K562 (cell line): ENCODE data around the gene PABPC1L. TPM values are rescaled to one million over a fixed set of nuclear protein-coding genes. Genes with fewer than 3 reads are reported as not detected.
A peak's percentile ranks its signal among the peaks of the same experiment; 100 is the strongest.

ENCODE experiments used
- DACH1 ChIP-seq: fragments of 450-650 bp; IDR thresholded peaks from 2 replicates; pipeline ENCODE4 v1.6.1; 2018; ENCODE audit not compliant: partially characterized antibody
- HCFC1 ChIP-seq: IDR thresholded peaks from 2 replicates; pipeline ENCODE4 v1.6.1; 2012; ENCODE audit warnings: low read depth, low read length, improper control_type of control experiment
- ILK ChIP-seq: fragments of 450-650 bp; IDR thresholded peaks from 2 replicates; pipeline ENCODE4 v1.6.1; 2016; ENCODE audit warnings: missing genetic modification characterization, low read depth, mild to moderate bottlenecking, missing compliant biosample characterization, moderate library complexity, borderline replicate concordance
- MAZ ChIP-seq, 2 experiments: fragments of 450-650 bp in 1 of 2; sonication (generic) in 1 of 2; formaldehyde crosslinking; IDR thresholded peaks in 1 of 2; conservative IDR thresholded peaks in 1 of 2; 2 replicates each; pipeline versions ENCODE4 v1.4.0 to v1.5.0; 2020; ENCODE audit warnings: mild to moderate bottlenecking in 1 of 2, missing genetic modification reagents in 1 of 2
- NR2F6 ChIP-seq: fragments of 450-650 bp; formaldehyde crosslinking; IDR thresholded peaks from 2 replicates; pipeline ENCODE4 v1.4.0; 2020; ENCODE audit warnings: mild to moderate bottlenecking
- PML ChIP-seq: IDR thresholded peaks from 2 replicates; pipeline ENCODE4 v1.6.1; 2012; ENCODE audit warnings: low read length, inconsistent platforms
- RBM22 ChIP-seq: fragments of 200-400 bp; formaldehyde crosslinking; IDR thresholded peaks from 2 replicates; pipeline ENCODE4 v1.6.1; 2018; ENCODE audit warnings: low read length, low read depth; ENCODE audit not compliant: poor library complexity, severe bottlenecking
- SAP30 ChIP-seq: fragments of 200-600 bp; sonication (generic); IDR thresholded peaks from 2 replicates; pipeline ENCODE4 v1.6.1; 2012; ENCODE audit warnings: borderline replicate concordance, low read depth, mild to moderate bottlenecking, moderate library complexity, low read length, control low read depth, inconsistent platforms; ENCODE audit not compliant: insufficient read depth, poor library complexity, severe bottlenecking
- SFPQ ChIP-seq: fragments of 200-400 bp; formaldehyde crosslinking; IDR thresholded peaks from 2 replicates; pipeline ENCODE4 v1.6.1; 2017; ENCODE audit warnings: mild to moderate bottlenecking, low read depth, low read length, moderate library complexity
- UBTF ChIP-seq, 2 experiments: IDR thresholded peaks; 2 replicates each; pipeline ENCODE4 v1.6.1; 2012; ENCODE audit warnings: improper control_type of control experiment in 2 of 2, low read depth in 2 of 2, low read length in 2 of 2, borderline replicate concordance in 1 of 2
- ZBTB34 ChIP-seq: fragments of 250-450 bp; sonication (Bioruptor Pico); IDR thresholded peaks from 2 replicates; pipeline ENCODE4 v1.8.0; 2021; ENCODE audit warnings: mild to moderate bottlenecking, moderate library complexity
- ZKSCAN1 ChIP-seq: fragments of 150-350 bp; IDR thresholded peaks from 2 replicates; pipeline ENCODE4 v1.6.1; 2016; ENCODE audit warnings: low read depth, low read length
- ZNF24 ChIP-seq: fragments of 450-650 bp; IDR thresholded peaks from 2 replicates; pipeline ENCODE4 v1.6.1; 2016
- ZNF445 ChIP-seq: fragments of 250-450 bp; sonication (Bioruptor Pico); IDR thresholded peaks from 2 replicates; pipeline ENCODE4 v1.4.0; 2020; ENCODE audit warnings: low read depth, mild to moderate bottlenecking, moderate library complexity
- ZNF592 ChIP-seq: fragments of 450-650 bp; IDR thresholded peaks from 2 replicates; pipeline ENCODE4 v1.6.1; 2017; ENCODE audit warnings: antibody characterized with exemption, mild to moderate bottlenecking
- ZNF717 ChIP-seq: fragments of 250-450 bp; sonication (Bioruptor Pico); IDR thresholded peaks from 2 replicates; pipeline ENCODE4 v1.5.0; 2021
- polyA plus RNA-seq, 8 experiments: library from polyadenylated mRNA; depleted of rRNA in 4 of 8; stranded (reverse) in 5 of 8; unstranded in 3 of 8; fragments of >200 nt; fragmentation: Nextera tagmentation in 2 of 8; fragmentation: Illumina TruSeq in 1 of 8; extraction: Ambion mirVana in 2 of 8; extraction: Trizol in 1 of 8; gene quantifications; 2 replicates each; pipeline versions ENCODE4 v1.2.1 to v1.2.3, GENCODE V29; 2011 to 2014; ENCODE audit warnings: inconsistent platforms in 1 of 8, missing spikeins in 1 of 8
- total RNA-seq, 7 experiments: library from RNA; depleted of rRNA in 6 of 7; stranded (reverse); fragments of >200 nt in 6 of 7; fragmentation: Illumina TruSeq in 2 of 7; extraction: Trizol in 2 of 7; gene quantifications; 2 replicates each; pipeline versions ENCODE4 v1.2.1 to v1.2.3, GENCODE V29; 2011 to 2021; ENCODE audit warnings: low replicate concordance in 1 of 7

Gene PABPC1L
- total and polyA plus RNA-seq, 9 of the 15 experiments (the other 6 are each of a cell fraction or from before 2014, with no cell fraction given) = 6.0 to 90.3 (median 15.8) TPM

- TF ChIP-seq UBTF (IDR thresholded peaks at IDR 0.05; ENCODE audit: borderline replicate concordance in 1 of 2, low read depth in 2 of 2, low read length in 2 of 2) = peak; percentile 54 to 66; a peak in 2 of 4 replicates
- TF ChIP-seq ZKSCAN1 = 0 out of 2 replicates have a peak, but pooled peaks have one; percentile 49
- peak; percentile 23 for TF ChIP-seq DACH1
- no peak for TF ChIP-seq ZBTB34 (CRISPR knock-in tag)
- TF ChIP-seq RBM22 = peak; percentile 73
- TF ChIP-seq ZNF717 = no peak
- peak; percentile 86 for TF ChIP-seq SAP30
- peak; percentile 52; the same call in 1 of the 2 replicates for TF ChIP-seq ZNF592
- TF ChIP-seq SFPQ = no peak
- no peak for TF ChIP-seq ILK (tag)
- TF ChIP-seq MAZ (CRISPR knock-in tag; conservative IDR thresholded peaks at IDR 0.05 in 1 of 2, IDR thresholded peaks at IDR 0.05 in 1 of 2) = peak; percentile 61 to 68; a peak in 2 of 4 replicates
- TF ChIP-seq PML = peak; percentile 75
- TF ChIP-seq NR2F6 (CRISPR knock-in tag) = no peak
- TF ChIP-seq ZNF445 (CRISPR knock-in tag) = no peak
- TF ChIP-seq HCFC1 = peak; percentile 78
- TF ChIP-seq ZNF24 = peak; percentile 31; the same call in 1 of the 2 replicates
Observed at GRCh38 chr20:44966030-44966961, 56.4 kb downstream of the PABPC1L start, which contains the start of gene STK4 (continued).
